CD4-positive, CD25-positive, alpha-beta regulatory T cell (primary cell): ENCODE data around the gene ERV3-1. TPM values are rescaled to one million over a fixed set of nuclear protein-coding genes. Genes with fewer than 3 reads are reported as not detected.
"Not testable (repeated sequence)": the region's sequence is repeated elsewhere in the genome, so short reads cannot be mapped to it uniquely, and the experiment has no call there.

Source experiments
- ATAC-seq, 2 donors: fragments of 150-1000 bp; cut with Tn5 transposase; one replicate each; pipeline ENCODE4 v1.10.0; 2021; ENCODE audit warnings: low read depth in 2 of 2, moderate number of reproducible peaks in 2 of 2, moderate library complexity in 1 of 2
- DNase-seq, 3 donors: peaks; one replicate each; pipeline versions ENCODE4 v3.0.0 to v3.0.0-alpha.2; 2012 to 2022; ENCODE audit warnings: mixed read lengths in 1 of 3
- H3K27ac ChIP-seq: one replicate; pipeline ENCODE4 v1.7.0; 2013; ENCODE audit warnings: mild to moderate bottlenecking, low read length; ENCODE audit not compliant: insufficient read depth, poor library complexity, severe bottlenecking
- H3K27me3 ChIP-seq: one replicate; pipeline ENCODE4 v1.7.0; 2013; ENCODE audit warnings: low read length; ENCODE audit not compliant: control insufficient read depth, insufficient read depth
- H3K36me3 ChIP-seq: one replicate; pipeline ENCODE4 v1.7.0; 2013; ENCODE audit warnings: mild to moderate bottlenecking, low read length, moderate library complexity; ENCODE audit not compliant: control insufficient read depth, insufficient read depth
- H3K4me1 ChIP-seq: 2 replicates; pipeline ENCODE4 v1.7.0; 2013; ENCODE audit warnings: mild to moderate bottlenecking, low read length; ENCODE audit not compliant: insufficient read depth, control insufficient read depth, poor library complexity, severe bottlenecking
- H3K4me3 ChIP-seq: one replicate; pipeline ENCODE4 v1.7.0; 2013; ENCODE audit warnings: low read depth, mild to moderate bottlenecking, low read length, moderate library complexity
- H3K9me3 ChIP-seq, 2 experiments: 1 replicate in 1 of 2; 2 replicates in 1 of 2; pipeline ENCODE4 v1.7.0; 2013; ENCODE audit warnings: low read length in 2 of 2, mild to moderate bottlenecking in 1 of 2, moderate library complexity in 1 of 2; ENCODE audit not compliant: control insufficient read depth in 2 of 2
- H3K27ac Mint-ChIP-seq, 3 donors: one replicate each; pipeline ENCODE4 v1.8.0; 2020 to 2022; ENCODE audit warnings: mild to moderate bottlenecking in 3 of 3, mixed read lengths in 3 of 3, moderate library complexity in 2 of 3
- H3K27me3 Mint-ChIP-seq: one replicate; pipeline ENCODE4 v1.8.0; 2022; ENCODE audit warnings: mild to moderate bottlenecking, mixed read lengths
- H3K36me3 Mint-ChIP-seq: one replicate; pipeline ENCODE4 v1.8.0; 2020; ENCODE audit warnings: mixed read lengths
- H3K4me1 Mint-ChIP-seq, 4 donors: one replicate each; pipeline ENCODE4 v1.8.0; 2020 to 2022; ENCODE audit warnings: mixed read lengths in 4 of 4, mild to moderate bottlenecking in 1 of 4
- H3K4me3 Mint-ChIP-seq, 4 donors: one replicate each; pipeline ENCODE4 v1.8.0; 2020 to 2022; ENCODE audit warnings: mild to moderate bottlenecking in 4 of 4, mixed read lengths in 4 of 4, moderate library complexity in 3 of 4
- H3K9me3 Mint-ChIP-seq, 7 donors: one replicate each; pipeline ENCODE4 v1.8.0; 2020 to 2022; ENCODE audit warnings: mixed read lengths in 7 of 7, mild to moderate bottlenecking in 3 of 7, moderate library complexity in 2 of 7
- polyA plus RNA-seq, 4 donors: library from polyadenylated mRNA; unstranded; fragments of 300-500 nt; fragmentation: Illumina TruSeq; gene quantifications; one replicate each; pipeline ENCODE4 v1.2.3, GENCODE V29; 2021
- total RNA-seq: library from RNA; stranded (reverse); gene quantifications from one replicate; pipeline ENCODE4 v1.2.3, GENCODE V29; 2022

ERV3-1 gene
- 16.7 TPM for total RNA-seq
- polyA plus RNA-seq, result 1 to 10 TPM; 5.8 to 9.6 (median 7.3) TPM

GRCh38 chr7:65006094-65006992, at the start of gene ERV3-1:
Gene ERV3-1, minus strand, starts transcription at chr7:65006687. Its CDS starts 13,661 bp downstream, at chr7:64993026.
- H3K36me3 ChIP-seq, result peaks cover 22% of the 10 kb centered on the region
- peak within 1 kb of the TSS; percentile 88 for H3K4me3 ChIP-seq
- H3K4me1 Mint-ChIP-seq, result peaks cover 19 to 51% (median 36%) of the 10 kb centered on the region in 4 donors
- peaks cover 15 to 17% of the 10 kb centered on the region in 2 experiments for H3K9me3 ChIP-seq
- H3K4me1 ChIP-seq, result peaks cover 28% of the 10 kb centered on the region
- H3K27ac Mint-ChIP-seq, result peak within 1 kb of the TSS; percentile 94 to 96 (median 95)
- ATAC-seq, result peak; percentile 99
- peaks cover under 1 to 22% (median 9%) of the 10 kb centered on the region in 7 donors for H3K9me3 Mint-ChIP-seq
- H3K36me3 Mint-ChIP-seq, result peaks cover 30% of the 10 kb centered on the region
- peak within 1 kb of the TSS; percentile 90 to 97 (median 95) for H3K4me3 Mint-ChIP-seq
- peak within 1 kb of the TSS; percentile 70 for H3K27ac ChIP-seq
- H3K27me3 ChIP-seq, result no peaks in the 10 kb centered on the region
- DNase-seq, result peak; percentile 87 to 97 (median 94)
- H3K27me3 Mint-ChIP-seq, result no peaks in the 10 kb centered on the region

- H3K9me3 ChIP-seq, ATAC-seq, H3K4me3 ChIP-seq, H3K36me3 ChIP-seq, H3K27ac ChIP-seq, DNase-seq, H3K27me3 Mint-ChIP-seq, H3K27me3 ChIP-seq, H3K4me1 ChIP-seq, H3K9me3 Mint-ChIP-seq, H3K27ac Mint-ChIP-seq, H3K4me3 Mint-ChIP-seq: not testable (repeated sequence)
- Mint-ChIP-seq H3K36me3 (peaks cover 37% of the 10 kb centered on the region), H3K4me1 (peaks cover 13 to 19% (median 16%) of the 10 kb centered on the region in 4 donors)
Measured at GRCh38 chr7:65055786-65056185, 49.3 kb upstream of the ERV3-1 start.

- not testable (repeated sequence) for H3K4me1 ChIP-seq, H3K4me3 Mint-ChIP-seq, H3K9me3 Mint-ChIP-seq, ATAC-seq, H3K4me3 ChIP-seq, H3K36me3 ChIP-seq, H3K27ac ChIP-seq, H3K27me3 Mint-ChIP-seq, DNase-seq, H3K27ac Mint-ChIP-seq, H3K27me3 ChIP-seq, H3K9me3 ChIP-seq
- H3K36me3 Mint-ChIP-seq, result peaks cover 32% of the 10 kb centered on the region
- peaks cover 11 to 19% (median 16%) of the 10 kb centered on the region in 4 donors for H3K4me1 Mint-ChIP-seq
Measured at GRCh38 chr7:65054466-65054994, 48.0 kb upstream of the ERV3-1 start.

GRCh38 chr7:65051654-65052053, 45.2 kb upstream of the ERV3-1 start:
- not testable (repeated sequence) for H3K27ac Mint-ChIP-seq, H3K4me3 Mint-ChIP-seq, H3K9me3 Mint-ChIP-seq, H3K27me3 ChIP-seq, DNase-seq, H3K27me3 Mint-ChIP-seq, H3K4me3 ChIP-seq, H3K27ac ChIP-seq, H3K4me1 ChIP-seq, H3K9me3 ChIP-seq, H3K36me3 ChIP-seq, ATAC-seq
- Mint-ChIP-seq H3K4me1 (peaks cover 9 to 19% (median 14%) of the 10 kb centered on the region in 4 donors), H3K36me3 (peaks cover 19% of the 10 kb centered on the region)

- not testable (repeated sequence) for ATAC-seq, DNase-seq, H3K9me3 Mint-ChIP-seq, H3K27me3 ChIP-seq, H3K27me3 Mint-ChIP-seq, H3K4me3 Mint-ChIP-seq, H3K4me3 ChIP-seq, H3K27ac ChIP-seq, H3K9me3 ChIP-seq, H3K27ac Mint-ChIP-seq, H3K4me1 ChIP-seq, H3K36me3 ChIP-seq
- Mint-ChIP-seq H3K4me1 (peaks cover 9 to 22% (median 18%) of the 10 kb centered on the region in 4 donors), H3K36me3 (peaks cover 17% of the 10 kb centered on the region)
Measured at GRCh38 chr7:65051139-65051538, 44.7 kb upstream of the ERV3-1 start.

- not testable (repeated sequence) for H3K27me3 Mint-ChIP-seq, H3K9me3 ChIP-seq, H3K36me3 ChIP-seq, H3K4me1 ChIP-seq, ATAC-seq, H3K36me3 Mint-ChIP-seq, H3K27me3 ChIP-seq, H3K27ac ChIP-seq, H3K4me3 Mint-ChIP-seq, H3K27ac Mint-ChIP-seq, H3K4me3 ChIP-seq, DNase-seq, H3K9me3 Mint-ChIP-seq
- peaks cover 6 to 14% (median 8%) of the 10 kb centered on the region in 4 donors for H3K4me1 Mint-ChIP-seq
Measured at GRCh38 chr7:65046329-65046728, 39.8 kb upstream of the ERV3-1 start.

- H3K27me3 Mint-ChIP-seq, H3K9me3 Mint-ChIP-seq, ATAC-seq, H3K4me1 ChIP-seq, H3K27me3 ChIP-seq, H3K27ac Mint-ChIP-seq, H3K9me3 ChIP-seq, DNase-seq, H3K27ac ChIP-seq, H3K4me3 Mint-ChIP-seq, H3K36me3 Mint-ChIP-seq, H3K36me3 ChIP-seq, H3K4me3 ChIP-seq: not testable (repeated sequence)
- H3K4me1 Mint-ChIP-seq, result peaks cover 6 to 14% (median 8%) of the 10 kb centered on the region in 4 donors
Measured at GRCh38 chr7:65045589-65045988, 39.1 kb upstream of the ERV3-1 start.
